Measurements from ENCODE around the gene TENT5C. TPM values are rescaled to one million over a fixed set of nuclear protein-coding genes. Genes with fewer than 3 reads are reported as not detected.

TENT5C gene
- polyA plus RNA-seq, 1 of the 3 experiments (the other 2 are of a cell fraction), result 0.90 TPM

DNA sequence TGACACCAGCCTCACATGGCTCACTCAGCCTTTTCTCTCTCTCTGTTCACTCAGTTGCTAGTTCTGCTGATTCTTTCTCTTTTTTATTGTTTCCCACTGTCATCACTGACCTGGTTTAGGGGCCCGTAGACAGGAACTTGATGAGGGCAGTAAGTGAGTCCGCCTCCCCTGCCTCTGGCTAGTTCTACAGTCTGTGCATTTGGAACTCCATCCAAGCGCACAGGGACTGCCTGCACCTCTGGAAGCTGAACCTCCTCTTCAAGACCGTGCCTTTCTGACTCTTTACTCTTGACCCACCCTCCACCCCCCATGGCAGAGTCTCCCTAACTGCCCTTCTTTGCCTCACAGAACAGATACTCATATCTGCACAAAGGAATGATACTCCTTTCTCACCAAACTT is 4.2 kb downstream of the TENT5C start:
- Histone ChIP-seq H2AFZ (ENCODE audit: low read depth) (no peak overlapping the region), H3K4me3 (ENCODE audit: low read depth in 2 of 2, low read length in 1 of 2) (no peak overlapping the region), H3K36me3 (replicated peaks in 1 of 2; ENCODE audit: control insufficient read depth in 1 of 2, insufficient read depth in 2 of 2, low read length in 1 of 2) (no peaks in the 10 kb centered on the region), H3K79me2 (ENCODE audit: insufficient read depth) (no peaks in the 10 kb centered on the region), H3K9me3 (no peaks in the 10 kb centered on the region), H3K27me3 (ENCODE audit: insufficient read depth) (no peaks in the 10 kb centered on the region), H3K9ac (no peak overlapping the region), H3F3A (replicated peaks; ENCODE audit: insufficient read depth) (no peaks in the 10 kb centered on the region), H3K27ac (ENCODE audit: low read depth in 2 of 2, low read length in 1 of 2) (no peak overlapping the region), H3K4me2 (no peak overlapping the region), H3K9me2 (no peaks in the 10 kb centered on the region), H3K4me1 (ENCODE audit: control insufficient read depth in 1 of 2, insufficient read depth in 2 of 2, low read depth in 1 of 2, low read length in 1 of 2) (peaks cover 10 to 11% of the 10 kb centered on the region in 2 experiments; a peak in 3 of 4 replicates), H4K20me1 (ENCODE audit: insufficient read depth) (no peaks in the 10 kb centered on the region)
- CTCF ChIA-PET, result interaction anchor here (0.7 to 1.7 kb wide), 3 partner anchors 12 to 143 kb away, joined by 3 to 4 read pairs (median 4); no protein-coding TSS in a partner anchor
- DNase-seq, result no peak
- TF ChIP-seq, protein P1, sequence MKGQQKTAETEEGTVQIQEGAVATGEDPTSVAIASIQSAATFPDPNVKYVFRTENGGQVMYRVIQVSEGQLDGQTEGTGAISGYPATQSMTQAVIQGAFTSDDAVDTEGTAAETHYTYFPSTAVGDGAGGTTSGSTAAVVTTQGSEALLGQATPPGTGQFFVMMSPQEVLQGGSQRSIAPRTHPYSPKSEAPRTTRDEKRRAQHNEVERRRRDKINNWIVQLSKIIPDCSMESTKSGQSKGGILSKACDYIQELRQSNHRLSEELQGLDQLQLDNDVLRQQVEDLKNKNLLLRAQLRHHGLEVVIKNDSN (IDR thresholded peaks at IDR 0.05; ENCODE audit: borderline replicate concordance, low read depth), result no peak
- TF ChIP-seq NRF1 (IDR thresholded peaks at IDR 0.05; ENCODE audit: low read depth, low read length), result no peak
- no peak for TF ChIP-seq RAD21 (IDR thresholded peaks at IDR 0.05; ENCODE audit: low read length)
- no peak for TF ChIP-seq RXRA (IDR thresholded peaks at IDR 0.05; ENCODE audit: borderline replicate concordance, low read depth)
- POLR2A ChIA-PET, result interaction anchor here (0.7 kb wide), 1 partner anchor 70 kb away, joined by 3 read pairs; no protein-coding TSS in a partner anchor
- WGBS (ENCODE audit: low lambda C conversion rate), result 74% methylated on average over 4 of the region's 4 CpGs

DNA sequence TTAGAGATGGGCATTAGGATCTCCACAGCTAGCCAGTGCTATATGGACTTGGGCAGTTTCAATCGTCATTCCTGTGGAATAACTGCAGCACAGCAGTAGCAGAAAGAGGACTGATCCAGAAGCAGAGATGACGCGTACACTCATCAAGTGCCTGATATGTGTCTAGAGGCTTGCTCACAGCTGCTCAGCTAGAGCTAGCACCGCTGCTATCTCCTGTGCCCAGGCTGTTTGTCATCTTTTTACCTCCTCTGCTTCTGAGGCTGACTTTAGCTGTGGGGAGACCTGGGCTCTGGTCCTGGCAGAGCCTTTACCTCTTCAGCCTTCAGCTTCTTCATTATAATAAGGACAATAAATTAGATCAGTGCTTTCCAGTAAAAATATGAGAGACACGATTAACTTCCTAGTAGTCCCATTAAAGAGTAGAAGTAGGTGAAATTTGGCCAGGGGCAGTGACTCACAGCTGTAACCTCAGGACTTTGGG is 5.3 kb downstream of the TENT5C start:
- H3K4me1 ChIP-seq (ENCODE audit: control insufficient read depth in 1 of 2, insufficient read depth in 2 of 2, low read depth in 1 of 2, low read length in 1 of 2), result peaks cover 8 to 10% of the 10 kb centered on the region in 2 experiments; a peak in 3 of 4 replicates
- no peak overlapping the region for H2AFZ ChIP-seq (ENCODE audit: low read depth)
- H3K27me3 ChIP-seq (ENCODE audit: insufficient read depth), result no peaks in the 10 kb centered on the region
- no peak overlapping the region for H3K27ac ChIP-seq (ENCODE audit: low read depth in 2 of 2, low read length in 1 of 2)
- H3K9me2 ChIP-seq, result no peaks in the 10 kb centered on the region
- ChIA-PET CTCF (interaction anchor here (1.7 kb wide), 1 partner anchor 142 kb away, joined by 4 read pairs; no protein-coding TSS in a partner anchor), POLR2A (no interaction called here)
- H3K9me3 ChIP-seq, result no peaks in the 10 kb centered on the region
- 69% methylated on average over 5 of the region's 5 CpGs for WGBS (ENCODE audit: low lambda C conversion rate)
- TF ChIP-seq, protein P2, sequence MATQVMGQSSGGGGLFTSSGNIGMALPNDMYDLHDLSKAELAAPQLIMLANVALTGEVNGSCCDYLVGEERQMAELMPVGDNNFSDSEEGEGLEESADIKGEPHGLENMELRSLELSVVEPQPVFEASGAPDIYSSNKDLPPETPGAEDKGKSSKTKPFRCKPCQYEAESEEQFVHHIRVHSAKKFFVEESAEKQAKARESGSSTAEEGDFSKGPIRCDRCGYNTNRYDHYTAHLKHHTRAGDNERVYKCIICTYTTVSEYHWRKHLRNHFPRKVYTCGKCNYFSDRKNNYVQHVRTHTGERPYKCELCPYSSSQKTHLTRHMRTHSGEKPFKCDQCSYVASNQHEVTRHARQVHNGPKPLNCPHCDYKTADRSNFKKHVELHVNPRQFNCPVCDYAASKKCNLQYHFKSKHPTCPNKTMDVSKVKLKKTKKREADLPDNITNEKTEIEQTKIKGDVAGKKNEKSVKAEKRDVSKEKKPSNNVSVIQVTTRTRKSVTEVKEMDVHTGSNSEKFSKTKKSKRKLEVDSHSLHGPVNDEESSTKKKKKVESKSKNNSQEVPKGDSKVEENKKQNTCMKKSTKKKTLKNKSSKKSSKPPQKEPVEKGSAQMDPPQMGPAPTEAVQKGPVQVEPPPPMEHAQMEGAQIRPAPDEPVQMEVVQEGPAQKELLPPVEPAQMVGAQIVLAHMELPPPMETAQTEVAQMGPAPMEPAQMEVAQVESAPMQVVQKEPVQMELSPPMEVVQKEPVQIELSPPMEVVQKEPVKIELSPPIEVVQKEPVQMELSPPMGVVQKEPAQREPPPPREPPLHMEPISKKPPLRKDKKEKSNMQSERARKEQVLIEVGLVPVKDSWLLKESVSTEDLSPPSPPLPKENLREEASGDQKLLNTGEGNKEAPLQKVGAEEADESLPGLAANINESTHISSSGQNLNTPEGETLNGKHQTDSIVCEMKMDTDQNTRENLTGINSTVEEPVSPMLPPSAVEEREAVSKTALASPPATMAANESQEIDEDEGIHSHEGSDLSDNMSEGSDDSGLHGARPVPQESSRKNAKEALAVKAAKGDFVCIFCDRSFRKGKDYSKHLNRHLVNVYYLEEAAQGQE (IDR thresholded peaks at IDR 0.05; ENCODE audit: low read depth, low read length), result no peak
- TF ChIP-seq RAD21 (IDR thresholded peaks at IDR 0.05; ENCODE audit: low read length) (no peak), ELF1 (IDR thresholded peaks at IDR 0.05) (no peak), FOSL2 (IDR thresholded peaks at IDR 0.05; ENCODE audit: borderline replicate concordance, low read depth) (no peak), FOXJ3 (CRISPR knock-in tag; IDR thresholded peaks at IDR 0.05) (no peak), TAF1 (IDR thresholded peaks at IDR 0.05; ENCODE audit: borderline replicate concordance, low read depth, low read length) (no peak), SIN3A (IDR thresholded peaks at IDR 0.05; ENCODE audit: borderline replicate concordance, low read depth, low read length) (no peak), POLR2AphosphoS5 (IDR thresholded peaks at IDR 0.05; ENCODE audit: low read depth, low read length) (no peak)
- H3F3A ChIP-seq (replicated peaks; ENCODE audit: insufficient read depth), result no peaks in the 10 kb centered on the region
- H3K79me2 ChIP-seq (ENCODE audit: insufficient read depth), result no peaks in the 10 kb centered on the region
- H3K36me3 ChIP-seq (replicated peaks in 1 of 2; ENCODE audit: control insufficient read depth in 1 of 2, insufficient read depth in 2 of 2, low read length in 1 of 2), result no peaks in the 10 kb centered on the region
- H4K20me1 ChIP-seq (ENCODE audit: insufficient read depth), result no peaks in the 10 kb centered on the region
- H3K4me3 ChIP-seq (ENCODE audit: low read depth in 2 of 2, low read length in 1 of 2), result no peak overlapping the region
- no peak overlapping the region for H3K4me2 ChIP-seq
- no peak for DNase-seq
- no peak overlapping the region for H3K9ac ChIP-seq
